ENCODE measurements around the gene TMA7.
"Not testable (repeated sequence)": the region's sequence is repeated elsewhere in the genome, so short reads cannot be mapped to it uniquely, and the experiment has no call there.

Gene TMA7

DNA sequence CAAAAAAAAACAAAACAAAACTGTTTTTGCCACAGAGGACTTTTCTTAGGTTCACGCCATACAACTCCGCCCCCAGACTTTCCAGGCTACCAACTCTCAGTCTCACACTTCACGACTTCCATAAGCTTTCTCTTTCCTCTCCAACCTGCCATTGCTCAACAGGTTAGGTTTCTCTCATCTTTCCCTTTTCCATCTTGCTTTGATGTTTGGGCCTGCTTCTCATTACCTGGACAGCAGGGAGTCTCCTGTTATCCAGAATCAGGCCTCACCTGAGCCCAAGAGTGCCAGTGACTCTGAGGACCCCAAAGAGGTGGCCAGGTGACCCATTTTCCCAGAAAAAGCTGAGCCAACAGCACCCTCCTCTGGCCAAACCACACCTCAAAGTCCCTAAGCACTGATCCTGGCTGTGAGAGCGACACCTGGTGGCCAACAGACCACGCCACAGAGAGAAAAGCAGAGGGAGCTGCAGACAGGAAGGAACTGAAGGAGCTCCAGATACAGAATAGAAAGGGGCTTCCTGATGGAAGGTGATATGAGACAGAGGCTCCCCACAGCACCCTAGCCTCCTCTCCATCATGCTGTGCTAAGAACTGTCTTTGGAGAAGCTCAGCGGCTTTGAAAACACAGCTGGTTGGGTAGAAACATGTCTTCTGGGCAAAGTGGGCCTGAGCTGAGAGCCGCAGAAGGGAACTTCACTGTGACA, 4.1 kb upstream of the TMA7 start:
- peak; percentile 81 for DNase-seq (ENCODE audit: low read depth)

DNA sequence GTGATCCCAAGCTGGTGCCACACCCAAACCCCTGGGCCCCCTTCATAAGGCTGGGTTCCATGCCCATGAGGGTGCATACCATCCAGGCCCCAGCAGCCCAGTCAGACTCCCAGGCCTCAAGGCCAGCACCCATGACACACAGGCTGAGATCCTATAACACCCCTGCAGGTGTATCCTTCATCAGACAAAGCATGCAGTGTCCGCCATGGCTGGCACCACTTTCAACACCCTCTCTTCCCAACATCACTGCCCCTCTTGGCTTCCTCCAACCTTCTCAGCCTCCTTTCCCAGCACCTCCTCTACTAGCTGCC, 3.6 kb upstream of the TMA7 start:
- no peak for DNase-seq (ENCODE audit: low read depth)

DNA sequence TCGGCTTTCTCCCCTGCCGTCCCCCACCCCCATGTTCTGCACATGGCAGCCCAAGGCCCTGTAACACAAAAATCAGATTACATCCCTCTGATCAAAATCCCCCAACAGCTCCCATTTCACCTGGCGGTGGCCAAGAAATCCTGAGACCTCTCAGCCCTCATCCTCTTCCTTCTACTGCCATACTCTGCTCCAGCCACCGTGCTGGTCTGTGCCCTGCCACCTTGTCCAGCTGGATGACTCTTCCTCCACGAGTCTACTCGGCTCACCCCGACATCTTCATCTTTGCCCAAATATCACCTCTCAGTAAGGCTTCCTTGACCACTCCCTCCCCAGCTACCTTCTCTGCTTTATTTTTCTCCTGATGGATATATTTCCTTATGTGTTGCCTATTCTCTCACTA, 3.2 kb upstream of the TMA7 start:
- no peak for DNase-seq (ENCODE audit: low read depth)

DNA sequence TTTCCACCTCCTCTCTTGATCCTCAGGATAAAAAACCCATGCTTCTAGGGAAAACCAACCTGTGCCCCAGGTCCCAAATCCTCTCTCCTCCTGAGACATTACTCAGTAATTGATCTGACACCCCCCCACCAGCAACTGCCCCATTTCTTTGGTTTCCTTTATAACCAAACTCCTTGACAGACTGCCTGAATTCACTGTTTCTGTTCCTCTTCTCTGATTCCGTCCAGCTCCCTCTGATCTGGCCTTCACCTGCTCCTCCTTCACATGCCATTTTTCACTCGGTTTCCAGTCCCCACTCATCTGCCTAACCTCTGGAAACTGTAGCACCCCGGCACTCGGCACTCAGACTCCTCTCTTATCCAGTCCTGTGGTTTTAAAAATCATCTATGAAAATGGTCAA, 2.2 kb upstream of the TMA7 start:
- DNase-seq (ENCODE audit: low read depth) = no peak

DNA sequence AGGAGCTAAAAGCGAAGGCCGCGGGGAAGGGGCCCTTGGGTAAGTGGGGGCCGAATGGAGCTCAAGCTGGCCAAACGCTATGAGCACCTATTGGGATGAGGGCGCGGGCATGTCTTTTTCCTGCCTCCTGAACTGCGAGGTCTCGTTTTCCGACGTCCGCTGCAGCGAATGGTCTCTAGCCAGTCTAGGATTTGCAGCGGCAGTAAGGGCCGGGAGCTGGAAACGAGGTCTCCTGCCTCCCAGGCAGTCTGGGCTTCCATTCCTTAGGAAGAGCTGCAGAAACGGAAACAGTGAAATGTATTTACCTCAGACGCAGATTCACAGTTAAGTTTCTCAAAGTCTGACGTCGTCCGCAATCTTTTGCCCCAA, 517 bp downstream of the TMA7 start:
- DNase-seq (ENCODE audit: low read depth) = no peak

DNA sequence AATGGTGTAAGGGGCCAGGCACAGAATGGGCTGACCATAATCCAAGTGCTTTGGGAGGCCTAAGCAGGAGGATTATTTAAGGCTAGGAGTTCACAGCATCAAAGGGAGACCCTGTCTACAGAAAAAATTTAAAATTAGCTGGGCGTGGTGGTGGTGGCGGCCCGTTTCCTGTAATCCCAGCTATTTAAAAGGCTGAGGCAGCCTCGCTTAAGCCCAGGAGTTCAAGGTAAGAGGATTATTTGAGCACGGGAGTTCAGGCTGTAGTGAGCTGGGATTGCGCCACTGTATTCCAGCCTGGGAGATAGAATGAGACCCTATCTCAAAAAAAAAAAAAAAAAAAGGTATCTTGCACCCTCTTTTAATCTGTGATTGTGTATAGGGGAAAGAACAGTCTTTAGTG, 1.9 kb downstream of the TMA7 start:
- DNase-seq (ENCODE audit: low read depth) = no peak

DNA sequence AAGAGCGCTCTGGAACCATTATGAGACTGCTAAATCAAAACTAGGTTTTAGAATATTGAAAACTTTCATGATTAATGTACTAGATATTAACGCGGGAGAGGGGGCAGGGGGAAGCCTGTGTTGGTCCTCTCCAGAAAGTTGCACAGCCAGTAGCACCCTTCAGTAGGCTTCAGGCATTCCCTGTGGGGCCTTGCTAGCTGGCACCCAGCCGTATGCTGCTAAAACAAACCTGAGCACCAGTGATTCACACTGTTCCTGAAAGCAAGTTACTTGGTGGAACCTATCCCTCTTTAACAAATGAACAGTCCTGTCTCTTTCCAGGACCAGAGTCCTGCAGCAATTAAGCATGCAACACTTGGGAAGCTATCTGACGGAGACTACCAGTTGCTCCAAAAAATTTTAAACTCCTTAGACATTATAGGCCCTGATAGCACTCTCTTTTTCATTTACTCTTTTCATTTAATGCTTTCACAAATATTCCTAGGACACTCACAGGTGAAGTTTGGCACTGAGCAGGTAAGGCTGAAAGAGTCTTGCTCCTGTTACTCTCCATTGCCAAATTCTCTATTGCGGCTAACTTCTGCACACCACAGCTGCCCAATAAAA, 5.3 kb downstream of the TMA7 start:
- DNase-seq (ENCODE audit: low read depth) = no peak

DNA sequence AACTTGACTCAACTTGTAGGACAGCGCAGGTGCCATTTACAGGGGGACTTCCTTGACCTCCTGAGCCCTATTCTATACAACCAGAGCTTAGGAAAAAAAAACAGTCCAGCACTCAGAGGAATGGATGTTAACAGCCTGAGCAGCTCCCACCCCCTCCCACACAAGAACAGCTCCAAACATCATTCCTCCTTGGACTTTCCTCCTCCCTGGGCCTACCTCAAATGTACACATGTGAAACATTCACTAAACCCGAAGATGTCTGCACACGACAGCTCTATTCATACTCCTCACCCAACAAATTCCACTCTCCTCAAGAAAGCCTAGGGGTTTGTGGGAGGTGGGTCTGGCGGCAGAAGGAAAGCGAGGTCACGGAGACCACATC, 6.0 kb downstream of the TMA7 start:
- no peak for DNase-seq (ENCODE audit: low read depth)

DNA sequence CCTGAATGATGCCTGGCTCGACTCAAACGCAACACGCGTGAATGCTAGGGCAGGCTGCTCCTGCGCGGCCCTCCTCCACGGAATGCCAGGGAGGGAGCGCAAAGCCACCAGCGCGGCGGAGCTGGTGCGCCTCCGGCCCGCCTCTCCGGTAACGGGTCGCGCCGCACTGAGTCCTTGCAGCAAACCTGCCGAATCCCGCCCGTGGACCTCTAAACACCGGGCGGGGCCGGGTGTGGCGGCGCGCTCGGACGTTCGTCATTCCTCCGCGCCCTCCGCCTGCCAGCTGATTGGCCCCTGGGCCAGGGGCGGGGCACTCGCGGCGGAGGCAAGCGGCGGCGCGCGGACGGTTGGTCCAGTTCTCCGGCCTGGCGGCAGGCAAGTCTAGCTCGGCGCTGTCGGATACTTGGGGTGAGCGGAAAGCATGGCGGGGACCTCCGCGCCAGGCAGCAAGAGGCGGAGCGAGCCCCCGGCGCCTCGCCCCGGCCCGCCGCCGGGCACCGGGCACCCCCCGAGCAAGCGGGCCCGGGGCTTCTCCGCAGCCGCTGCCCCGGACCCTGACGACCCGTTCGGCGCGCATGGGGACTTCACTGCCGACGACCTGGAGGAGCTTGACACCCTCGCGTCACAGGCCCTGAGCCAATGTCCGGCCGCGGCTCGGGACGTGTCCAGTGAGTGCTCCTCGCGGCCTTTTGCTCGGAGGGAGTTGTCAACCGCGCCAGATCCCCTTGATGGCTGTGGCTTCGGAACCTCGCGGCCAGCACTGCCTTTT, 6.6 kb downstream of the TMA7 start, which contains the start of gene ATRIP:
Gene ATRIP (plus strand): TSS at position 313 of the 769 bp plus-strand sequence. CDS start 109 bp downstream, at position 422.
- peak; percentile 79 for DNase-seq (ENCODE audit: low read depth)

DNA sequence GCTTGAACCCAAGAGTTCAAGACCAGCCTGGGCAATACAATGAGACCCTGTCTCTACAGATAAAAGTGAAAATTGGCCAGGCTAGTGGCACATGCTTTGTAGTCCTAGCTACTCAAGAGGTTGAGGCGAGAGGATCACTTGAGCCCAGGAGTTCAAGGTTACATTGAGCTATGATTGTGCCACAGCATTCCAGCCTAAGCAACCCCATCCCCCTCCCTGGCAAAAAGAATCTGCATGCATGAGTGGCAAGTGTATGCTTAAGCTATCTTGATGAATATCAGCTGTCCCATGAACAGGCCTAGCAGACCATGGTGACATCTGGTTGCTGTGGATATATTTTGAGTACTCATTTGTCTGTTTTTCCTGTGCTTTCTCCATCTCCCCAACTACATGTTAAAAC, 11.2 kb downstream of the TMA7 start:
- no peak for DNase-seq (ENCODE audit: low read depth)

DNA sequence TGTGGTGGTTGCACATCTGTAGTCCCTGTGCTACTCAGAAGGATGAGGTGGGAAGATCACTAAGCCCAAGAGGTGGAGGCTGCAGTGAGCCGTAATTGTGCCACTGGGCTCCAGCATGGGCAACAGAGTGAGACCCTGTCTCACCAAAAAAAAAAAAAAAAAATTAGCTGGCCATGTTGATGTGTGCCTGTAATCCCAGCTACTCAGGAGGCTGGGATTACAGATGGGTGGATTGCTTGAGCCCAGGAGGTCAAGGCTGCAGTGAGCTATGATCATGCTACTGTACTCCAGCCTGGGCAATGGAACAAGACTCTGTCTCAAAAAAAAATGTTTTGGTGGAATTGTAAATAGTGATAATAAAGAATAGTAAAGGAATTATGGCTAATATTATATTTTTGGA, 16.4 kb downstream of the TMA7 start:
- DNase-seq (ENCODE audit: low read depth) = no peak

DNA sequence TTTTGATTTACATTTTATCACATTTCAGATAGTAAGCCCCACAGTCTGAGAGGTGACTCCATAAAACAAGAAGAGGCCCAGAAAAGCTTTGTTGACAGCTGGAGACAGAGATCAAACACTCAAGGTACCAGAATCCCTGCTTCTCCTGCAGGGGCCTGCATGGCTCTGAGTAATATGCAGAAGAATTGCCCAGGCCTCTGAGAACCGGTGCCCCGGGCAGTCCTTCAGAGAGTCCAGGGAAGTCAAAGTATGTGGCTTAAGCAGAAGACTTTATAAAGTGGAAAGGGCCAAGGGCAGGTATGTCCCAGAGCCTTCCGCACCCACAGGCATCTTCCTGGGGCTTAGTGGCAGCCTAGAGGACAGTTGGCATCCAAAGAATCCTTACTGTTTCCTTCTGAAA, 19.3 kb downstream of the TMA7 start:
- no peak for DNase-seq (ENCODE audit: low read depth)

DNA sequence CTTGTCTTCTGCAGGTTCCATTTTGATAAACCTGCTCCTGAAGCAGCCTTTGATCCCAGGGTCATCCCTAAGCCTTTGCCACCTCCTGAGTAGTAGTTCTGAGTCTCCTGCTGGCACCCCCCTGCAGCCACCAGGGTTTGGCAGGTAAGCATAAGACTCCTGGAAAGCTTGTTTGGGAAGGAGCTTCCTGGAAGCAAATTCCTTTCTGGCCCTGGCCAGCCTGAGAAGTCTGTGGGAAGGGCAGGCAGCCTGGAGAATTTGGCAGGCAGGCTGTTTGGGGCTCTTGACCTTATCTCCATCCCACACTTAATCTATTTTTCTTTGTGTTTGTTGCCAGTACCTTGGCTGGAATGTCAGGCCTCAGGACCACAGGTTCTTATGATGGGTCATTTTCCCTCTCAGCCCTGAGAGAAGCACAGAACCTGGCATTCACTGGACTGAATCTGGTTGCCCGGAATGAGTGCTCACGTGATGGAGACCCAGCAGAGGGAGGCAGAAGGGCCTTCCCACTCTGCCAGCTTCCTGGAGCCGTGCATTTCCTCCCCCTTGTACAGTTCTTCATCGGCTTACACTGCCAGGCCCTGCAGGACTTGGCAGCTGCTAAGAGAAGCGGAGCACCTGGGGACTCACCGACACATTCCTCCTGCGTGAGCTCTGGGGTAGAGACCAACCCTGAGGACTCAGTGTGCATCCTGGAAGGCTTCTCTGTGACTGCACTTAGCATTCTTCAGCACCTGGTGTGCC, 19.9 kb downstream of the TMA7 start:
- no peak for DNase-seq (ENCODE audit: low read depth)

DNA sequence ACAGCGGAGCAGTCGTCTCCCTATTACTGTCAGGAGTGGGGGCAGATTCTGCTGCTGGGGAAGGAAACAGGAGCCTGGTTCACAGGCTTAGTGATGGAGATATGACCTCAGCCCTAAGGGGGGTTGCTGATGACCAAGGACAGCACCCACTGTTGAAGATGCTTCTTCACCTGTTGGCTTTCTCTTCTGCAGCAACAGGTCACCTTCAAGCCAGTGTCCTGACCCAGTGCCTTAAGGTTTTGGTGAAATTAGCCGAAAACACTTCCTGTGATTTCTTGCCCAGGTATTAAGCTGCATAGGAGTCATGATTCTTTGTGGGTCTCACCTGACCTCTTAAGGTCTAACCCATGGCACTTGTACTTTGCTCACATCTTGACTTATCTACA, 20.5 kb downstream of the TMA7 start:
- DNase-seq (ENCODE audit: low read depth) = no peak

DNA sequence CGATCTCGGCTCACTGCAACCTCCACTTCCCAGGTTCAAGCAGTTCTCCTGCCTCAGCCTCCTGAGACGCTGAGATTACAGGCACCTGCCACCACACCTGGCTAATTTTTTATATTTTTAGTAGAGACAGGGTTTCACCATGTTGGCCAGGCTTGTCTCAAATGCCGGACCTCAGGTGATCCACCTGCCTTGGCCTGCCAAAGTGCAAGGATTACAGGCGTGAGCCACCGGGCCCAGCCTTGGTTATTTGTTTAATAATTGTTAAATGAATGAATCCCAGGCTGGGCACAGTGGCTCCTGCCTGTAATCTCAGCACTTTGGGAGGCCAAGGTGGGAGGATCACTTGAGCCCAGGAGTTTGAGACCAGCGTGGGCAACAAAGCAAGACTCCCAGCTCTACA, 21.7 kb downstream of the TMA7 start:
- DNase-seq (ENCODE audit: low read depth) = not testable (repeated sequence)

DNA sequence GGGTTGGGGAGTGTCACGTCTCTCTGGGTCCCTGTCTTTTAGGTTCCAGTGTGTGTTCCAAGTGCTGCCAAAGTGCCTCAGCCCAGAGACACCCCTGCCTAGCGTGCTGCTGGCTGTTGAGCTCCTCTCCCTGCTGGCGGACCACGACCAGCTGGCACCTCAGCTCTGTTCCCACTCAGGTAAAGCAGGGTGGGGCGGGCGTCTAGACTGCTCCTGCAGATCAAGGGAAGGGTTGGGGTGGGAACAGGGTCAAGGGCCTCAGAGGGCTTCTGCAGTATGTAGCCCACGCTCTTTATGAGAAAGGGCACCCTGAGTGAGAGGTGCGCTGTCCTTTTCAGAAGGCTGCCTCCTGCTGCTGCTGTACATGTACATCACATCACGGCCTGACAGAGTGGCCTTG, 23.6 kb downstream of the TMA7 start:
- DNase-seq (ENCODE audit: low read depth) = no peak

DNA sequence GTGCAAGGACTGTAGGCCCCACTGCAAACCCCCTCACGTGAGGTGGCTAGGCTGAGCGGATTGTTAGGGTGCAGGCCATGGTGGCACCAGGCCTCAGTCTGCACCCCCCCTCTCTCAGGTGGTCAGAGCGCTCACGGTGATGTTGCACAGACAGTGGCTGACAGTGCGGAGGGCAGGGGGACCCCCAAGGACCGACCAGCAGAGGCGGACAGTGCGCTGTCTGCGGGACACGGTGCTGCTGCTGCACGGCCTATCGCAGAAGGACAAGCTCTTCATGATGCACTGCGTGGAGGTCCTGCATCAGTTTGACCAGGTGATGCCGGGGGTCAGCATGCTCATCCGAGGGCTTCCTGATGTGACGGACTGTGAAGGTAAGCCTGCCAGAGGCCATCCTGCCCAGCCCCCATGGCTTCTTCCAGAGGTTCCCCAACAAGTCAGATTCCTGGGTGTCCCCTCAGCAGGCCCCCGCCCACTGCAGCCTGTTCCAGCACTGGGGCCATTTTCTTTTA, 24.7 kb downstream of the TMA7 start:
- no peak for DNase-seq (ENCODE audit: low read depth)

DNA sequence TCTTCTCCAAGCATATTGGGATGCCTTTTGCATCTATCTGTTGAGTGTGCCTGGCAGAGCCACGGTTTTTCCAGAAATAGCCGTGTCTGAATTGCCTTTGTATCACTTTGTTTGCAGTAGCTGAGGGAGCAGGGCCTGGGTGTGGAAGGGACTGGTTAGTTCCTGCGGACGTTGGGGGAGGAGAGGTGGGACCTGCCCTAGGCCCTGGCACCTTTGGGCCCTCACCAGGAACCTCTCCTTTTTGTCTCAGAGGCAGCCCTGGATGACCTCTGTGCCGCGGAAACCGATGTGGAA, 25.1 kb downstream of the TMA7 start:
- DNase-seq (ENCODE audit: low read depth) = no peak

DNA sequence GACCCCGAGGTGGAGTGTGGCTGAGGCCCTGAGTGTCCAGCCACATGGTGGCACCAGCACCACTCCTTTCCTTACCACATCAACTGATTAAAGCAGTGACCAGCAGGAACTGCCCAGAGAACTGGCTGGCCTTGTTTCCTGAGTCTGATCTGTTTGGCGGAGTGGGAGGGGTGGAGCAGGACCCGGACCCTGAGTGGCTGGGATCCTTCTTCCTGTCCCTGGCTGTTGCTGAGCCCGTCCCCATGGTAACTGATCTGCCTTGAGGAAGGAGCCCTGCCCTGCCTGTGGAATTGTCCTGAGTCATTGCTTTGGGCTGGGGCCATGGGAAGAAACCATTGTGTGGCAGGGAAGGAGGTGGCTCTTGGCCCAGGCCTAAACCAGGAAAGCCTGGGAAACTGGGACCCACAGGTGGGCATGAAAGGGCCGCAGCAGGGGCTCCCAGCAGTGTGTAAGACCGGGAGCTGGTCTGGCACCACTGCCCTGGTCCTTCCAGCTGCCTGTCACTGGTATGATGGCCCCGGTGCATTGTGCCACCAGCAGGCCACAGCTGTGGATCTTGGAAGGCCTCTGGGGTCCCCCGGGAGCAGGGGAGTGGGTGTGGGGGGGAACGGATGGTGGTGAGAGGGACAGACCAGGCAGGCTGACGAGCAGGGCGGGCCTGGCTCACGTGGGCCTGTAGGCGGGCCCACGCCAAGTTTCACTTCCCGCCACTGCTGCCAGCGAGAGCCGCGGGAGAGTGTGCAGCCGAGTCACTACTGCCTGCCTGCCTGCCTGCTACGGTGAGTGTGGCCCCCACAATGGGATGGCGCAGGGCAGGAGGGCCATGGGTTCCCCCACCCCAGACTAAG, 25.7 kb downstream of the TMA7 start:
- DNase-seq (ENCODE audit: low read depth) = peak; percentile 64

DNA sequence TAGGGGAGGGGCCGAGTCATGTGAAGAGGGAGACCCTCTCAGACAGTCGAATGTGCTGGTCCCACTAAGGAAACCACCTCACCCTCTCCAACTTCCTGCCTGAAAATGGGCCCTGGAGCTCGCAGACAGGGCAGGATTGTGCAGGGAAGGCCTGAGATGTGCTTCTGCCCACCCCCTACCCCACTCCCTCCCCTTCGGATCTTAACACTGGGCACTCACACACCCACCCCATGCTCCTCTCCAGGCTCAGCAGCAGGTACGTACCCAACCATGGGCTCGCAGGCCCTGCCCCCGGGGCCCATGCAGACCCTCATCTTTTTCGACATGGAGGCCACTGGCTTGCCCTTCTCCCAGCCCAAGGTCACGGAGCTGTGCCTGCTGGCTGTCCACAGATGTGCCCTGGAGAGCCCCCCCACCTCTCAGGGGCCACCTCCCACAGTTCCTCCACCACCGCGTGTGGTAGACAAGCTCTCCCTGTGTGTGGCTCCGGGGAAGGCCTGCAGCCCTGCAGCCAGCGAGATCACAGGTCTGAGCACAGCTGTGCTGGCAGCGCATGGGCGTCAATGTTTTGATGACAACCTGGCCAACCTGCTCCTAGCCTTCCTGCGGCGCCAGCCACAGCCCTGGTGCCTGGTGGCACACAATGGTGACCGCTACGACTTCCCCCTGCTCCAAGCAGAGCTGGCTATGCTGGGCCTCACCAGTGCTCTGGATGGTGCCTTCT, 26.5 kb downstream of the TMA7 start:
- DNase-seq (ENCODE audit: low read depth) = no peak

DNA sequence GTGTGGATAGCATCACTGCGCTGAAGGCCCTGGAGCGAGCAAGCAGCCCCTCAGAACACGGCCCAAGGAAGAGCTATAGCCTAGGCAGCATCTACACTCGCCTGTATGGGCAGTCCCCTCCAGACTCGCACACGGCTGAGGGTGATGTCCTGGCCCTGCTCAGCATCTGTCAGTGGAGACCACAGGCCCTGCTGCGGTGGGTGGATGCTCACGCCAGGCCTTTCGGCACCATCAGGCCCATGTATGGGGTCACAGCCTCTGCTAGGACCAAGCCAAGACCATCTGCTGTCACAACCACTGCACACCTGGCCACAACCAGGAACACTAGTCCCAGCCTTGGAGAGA, 27.0 kb downstream of the TMA7 start:
- DNase-seq (ENCODE audit: low read depth) = no peak
